Adrenal gland (tissue), 5 donors: ENCODE results near the gene ZFR.

Experiments used
- POLR2A ChIP-seq, 2 donors: fragments of 450-650 bp; IDR thresholded peaks; one replicate each; pipeline ENCODE4 v1.6.1; 2017; ENCODE audit warnings: antibody characterized with exemption in 2 of 2, mild to moderate bottlenecking in 2 of 2, moderate library complexity in 1 of 2
- TF ChIP-seq, protein P1 (sequence below), 6 experiments: fragments of 450-650 bp in 4 of 6; fragments of 200-600 bp in 2 of 6; sonication (generic) in 1 of 6; IDR thresholded peaks; 1 replicate in 5 of 6; 2 replicates in 1 of 6; pipeline versions ENCODE4 v1.5.1 to v1.8.0; 2016 to 2021; ENCODE audit warnings: antibody characterized with exemption in 6 of 6, mild to moderate bottlenecking in 2 of 6, moderate library complexity in 1 of 6
- donor health status: DM: no; HTN: no; CAD: no.

DNA sequence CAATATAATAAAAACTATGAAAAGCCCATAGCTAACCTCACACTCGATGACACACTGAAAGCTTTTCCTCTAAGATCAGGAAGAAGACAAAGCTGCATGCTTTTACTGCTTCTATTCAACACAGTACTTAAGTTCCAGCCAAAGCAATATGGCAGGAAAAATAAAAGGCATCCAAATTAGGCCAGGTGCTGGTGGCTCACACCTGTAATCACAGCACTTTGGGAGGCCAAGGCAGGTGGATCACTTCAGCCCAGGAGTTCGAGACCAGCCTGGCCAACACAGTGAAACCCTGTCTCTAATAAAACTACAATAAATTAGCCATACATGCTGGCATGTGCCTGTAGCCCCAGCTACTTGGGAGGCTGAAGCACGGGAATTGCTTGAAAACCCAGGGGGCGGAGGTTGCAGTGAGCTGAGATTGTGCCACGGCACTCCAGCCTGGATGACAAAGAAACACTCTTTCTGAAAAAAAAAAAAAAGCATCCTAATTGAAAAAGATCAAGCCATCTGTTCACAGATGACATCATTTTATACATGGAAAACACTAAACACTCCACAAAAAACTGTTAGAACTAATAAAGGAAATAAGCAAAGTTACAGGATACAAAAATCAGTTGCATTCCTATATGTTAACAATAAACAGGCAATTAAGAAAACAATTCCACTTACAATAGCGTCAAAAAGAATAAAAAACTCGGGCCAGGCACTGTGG lies 17.9 kb downstream of the ZFR start:
- TF ChIP-seq, protein P1, sequence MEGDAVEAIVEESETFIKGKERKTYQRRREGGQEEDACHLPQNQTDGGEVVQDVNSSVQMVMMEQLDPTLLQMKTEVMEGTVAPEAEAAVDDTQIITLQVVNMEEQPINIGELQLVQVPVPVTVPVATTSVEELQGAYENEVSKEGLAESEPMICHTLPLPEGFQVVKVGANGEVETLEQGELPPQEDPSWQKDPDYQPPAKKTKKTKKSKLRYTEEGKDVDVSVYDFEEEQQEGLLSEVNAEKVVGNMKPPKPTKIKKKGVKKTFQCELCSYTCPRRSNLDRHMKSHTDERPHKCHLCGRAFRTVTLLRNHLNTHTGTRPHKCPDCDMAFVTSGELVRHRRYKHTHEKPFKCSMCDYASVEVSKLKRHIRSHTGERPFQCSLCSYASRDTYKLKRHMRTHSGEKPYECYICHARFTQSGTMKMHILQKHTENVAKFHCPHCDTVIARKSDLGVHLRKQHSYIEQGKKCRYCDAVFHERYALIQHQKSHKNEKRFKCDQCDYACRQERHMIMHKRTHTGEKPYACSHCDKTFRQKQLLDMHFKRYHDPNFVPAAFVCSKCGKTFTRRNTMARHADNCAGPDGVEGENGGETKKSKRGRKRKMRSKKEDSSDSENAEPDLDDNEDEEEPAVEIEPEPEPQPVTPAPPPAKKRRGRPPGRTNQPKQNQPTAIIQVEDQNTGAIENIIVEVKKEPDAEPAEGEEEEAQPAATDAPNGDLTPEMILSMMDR (IDR thresholded peaks at IDR 0.05), result no peak
- no peak for TF ChIP-seq POLR2A (IDR thresholded peaks at IDR 0.05)
